DND-41 (cell line): ENCODE measurements around the gene IGSF21.

Experiments used
- ATAC-seq: fragments of 200-7000 bp; cut with Tn5 transposase; 3 replicates; pipeline ENCODE4 v1.9.1; 2021; ENCODE audit warnings: low read depth; ENCODE audit not compliant: insufficient read depth
- DNase-seq: peaks from one replicate; pipeline ENCODE4 v3.0.0-alpha.2; 2020
- H2AFZ ChIP-seq: 2 replicates; pipeline ENCODE4 v1.6.0; 2012; ENCODE audit warnings: low read depth, low read length
- H3K27ac ChIP-seq: 2 replicates; pipeline ENCODE4 v1.5.1; 2012; ENCODE audit warnings: low read length, inconsistent platforms
- H3K27me3 ChIP-seq: fragments of 200-600 bp; sonication (generic); 2 replicates; pipeline ENCODE4 v1.6.0; 2012; ENCODE audit warnings: low read length, mild to moderate bottlenecking, inconsistent platforms; ENCODE audit not compliant: insufficient read depth, poor library complexity
- H3K36me3 ChIP-seq: 2 replicates; pipeline ENCODE4 v1.5.1; 2012; ENCODE audit warnings: low read length, inconsistent platforms; ENCODE audit not compliant: insufficient read depth
- H3K4me1 ChIP-seq: 2 replicates; pipeline ENCODE4 v1.5.1; 2012; ENCODE audit warnings: mild to moderate bottlenecking, low read length; ENCODE audit not compliant: insufficient read depth
- H3K4me2 ChIP-seq: 2 replicates; pipeline ENCODE4 v1.6.0; 2012; ENCODE audit warnings: mild to moderate bottlenecking, moderate library complexity, low read length, inconsistent platforms; ENCODE audit not compliant: insufficient read depth
- H3K4me3 ChIP-seq, 2 experiments: fragments of 200-600 bp in 1 of 2; shearing (Covaris generic) in 1 of 2; 2 replicates each; pipeline ENCODE4 v1.5.1; 2012 to 2016; ENCODE audit warnings: inconsistent platforms in 2 of 2, low read length in 2 of 2, mild to moderate bottlenecking in 2 of 2, low read depth in 1 of 2, moderate library complexity in 1 of 2
- H3K79me2 ChIP-seq: 2 replicates; pipeline ENCODE4 v1.6.0; 2012; ENCODE audit warnings: low read length, inconsistent platforms; ENCODE audit not compliant: insufficient read depth
- H3K9ac ChIP-seq: 2 replicates; pipeline ENCODE4 v1.6.0; 2012; ENCODE audit warnings: low read depth, mild to moderate bottlenecking, inconsistent platforms, low read length, moderate library complexity
- H3K9me3 ChIP-seq: 2 replicates; pipeline ENCODE4 v1.5.1; 2012; ENCODE audit warnings: low read length, moderate library complexity, mild to moderate bottlenecking, inconsistent platforms; ENCODE audit not compliant: insufficient read depth, severe bottlenecking
- H4K20me1 ChIP-seq: 2 replicates; pipeline ENCODE4 v1.6.0; 2012; ENCODE audit warnings: low read length; ENCODE audit not compliant: insufficient read depth
- CTCF ChIP-seq: IDR thresholded peaks from 2 replicates; pipeline ENCODE4 v1.5.1; 2012; ENCODE audit warnings: borderline replicate concordance, low read length, moderate library complexity, mild to moderate bottlenecking; ENCODE audit not compliant: poor library complexity, severe bottlenecking; ENCODE audit errors: extremely low read depth
- EZH2 ChIP-seq: IDR thresholded peaks from 3 replicates; pipeline ENCODE4 v1.6.1; 2012; ENCODE audit warnings: borderline replicate concordance, low read depth, mild to moderate bottlenecking, moderate library complexity, low read length, inconsistent platforms; ENCODE audit not compliant: severe bottlenecking

IGSF21 gene

GRCh38 chr1:18329469-18330253 lies 222.1 kb downstream of the IGSF21 start:
- Histone ChIP-seq H3K9ac (no peak overlapping the region), H3K79me2 (no peaks in the 10 kb centered on the region), H3K4me3 (no peak overlapping the region), H3K27ac (no peak overlapping the region), H2AFZ (no peak overlapping the region), H4K20me1 (no peaks in the 10 kb centered on the region), H3K27me3 (no peaks in the 10 kb centered on the region), H3K4me1 (no peaks in the 10 kb centered on the region), H3K36me3 (no peaks in the 10 kb centered on the region), H3K4me2 (no peak overlapping the region), H3K9me3 (no peaks in the 10 kb centered on the region)
- TF ChIP-seq EZH2: no peak
- TF ChIP-seq CTCF: no peak
- no peak for ATAC-seq
- DNase-seq: no peak

GRCh38 chr1:18332576-18332975 lies 225.0 kb downstream of the IGSF21 start:
- Histone ChIP-seq H4K20me1 (no peaks in the 10 kb centered on the region), H3K27me3 (no peaks in the 10 kb centered on the region), H3K9ac (no peak overlapping the region), H3K36me3 (no peaks in the 10 kb centered on the region), H3K27ac (no peak overlapping the region), H3K4me3 (no peak overlapping the region), H3K4me1 (no peaks in the 10 kb centered on the region), H3K79me2 (no peaks in the 10 kb centered on the region), H2AFZ (no peak overlapping the region), H3K4me2 (no peak overlapping the region), H3K9me3 (no peaks in the 10 kb centered on the region)
- TF ChIP-seq CTCF (no peak), EZH2 (no peak)
- DNase-seq (no peak), ATAC-seq (no peak)

GRCh38 chr1:18333220-18333619 lies 225.6 kb downstream of the IGSF21 start:
- Histone ChIP-seq H3K79me2 (no peaks in the 10 kb centered on the region), H3K4me3 (no peak overlapping the region), H3K9ac (no peak overlapping the region), H3K27ac (no peak overlapping the region), H3K4me2 (no peak overlapping the region), H4K20me1 (no peaks in the 10 kb centered on the region), H2AFZ (no peak overlapping the region), H3K36me3 (no peaks in the 10 kb centered on the region), H3K27me3 (no peaks in the 10 kb centered on the region), H3K4me1 (no peaks in the 10 kb centered on the region), H3K9me3 (no peaks in the 10 kb centered on the region)
- TF ChIP-seq CTCF (no peak), EZH2 (no peak)
- ATAC-seq (no peak), DNase-seq (no peak)

GRCh38 chr1:18336801-18337200 lies 229.2 kb downstream of the IGSF21 start:
- no peak for TF ChIP-seq CTCF
- no peak for TF ChIP-seq EZH2
- Histone ChIP-seq H2AFZ (no peak overlapping the region), H3K79me2 (no peaks in the 10 kb centered on the region), H3K4me1 (no peaks in the 10 kb centered on the region), H3K27ac (no peak overlapping the region), H3K27me3 (no peaks in the 10 kb centered on the region), H3K9ac (no peak overlapping the region), H3K4me3 (no peak overlapping the region), H4K20me1 (no peaks in the 10 kb centered on the region), H3K4me2 (no peak overlapping the region), H3K36me3 (no peaks in the 10 kb centered on the region), H3K9me3 (no peaks in the 10 kb centered on the region)
- ATAC-seq: no peak
- DNase-seq: no peak
